GM23338 (cell line): ENCODE results near the gene ITPR2. TPM values are rescaled to one million over a fixed set of nuclear protein-coding genes. Genes with fewer than 3 reads are reported as not detected.

ENCODE experiments used
- ATAC-seq: fragments of 200-7000 bp; cut with Tn5 transposase; 3 replicates; pipeline ENCODE4 v1.9.1; 2020
- DNase-seq: peaks from one replicate; pipeline ENCODE4 v3.0.0-alpha.2; 2015; ENCODE audit warnings: low spot score
- H2AFZ ChIP-seq: fragments of 200-600 bp; sonication (generic); 2 replicates; pipeline ENCODE4 v1.8.0; 2016; ENCODE audit warnings: antibody characterized with exemption, mild to moderate bottlenecking, moderate library complexity
- H3F3A ChIP-seq: fragments of 200-600 bp; sonication (generic); replicated peaks from 2 replicates; pipeline ENCODE4 v1.8.0; 2017; ENCODE audit warnings: antibody characterized with exemption, mixed run types, low read depth
- H3K27ac ChIP-seq: fragments of 200-600 bp; sonication (generic); 2 replicates; pipeline ENCODE4 v1.6.1; 2016; ENCODE audit warnings: low read depth
- H3K27me3 ChIP-seq: fragments of 200-600 bp; sonication (generic); 2 replicates; pipeline ENCODE4 v1.8.0; 2016; ENCODE audit warnings: mild to moderate bottlenecking, mixed run types, moderate library complexity; ENCODE audit not compliant: insufficient read depth
- H3K36me3 ChIP-seq: fragments of 200-600 bp; sonication (generic); 2 replicates; pipeline ENCODE4 v1.8.0; 2016; ENCODE audit warnings: mild to moderate bottlenecking; ENCODE audit not compliant: insufficient read depth
- H3K4me1 ChIP-seq: fragments of 200-600 bp; sonication (generic); 2 replicates; pipeline ENCODE4 v1.8.0; 2016; ENCODE audit warnings: mild to moderate bottlenecking, moderate library complexity; ENCODE audit not compliant: insufficient read depth
- H3K4me2 ChIP-seq: fragments of 200-600 bp; sonication (generic); 2 replicates; pipeline ENCODE4 v1.7.1; 2017; ENCODE audit warnings: mixed run types
- H3K4me3 ChIP-seq: fragments of 200-600 bp; sonication (generic); 2 replicates; pipeline ENCODE4 v1.6.1; 2016; ENCODE audit warnings: mixed run types
- H3K79me2 ChIP-seq: fragments of 200-600 bp; sonication (generic); replicated peaks from 2 replicates; pipeline ENCODE4 v1.8.0; 2017; ENCODE audit warnings: mild to moderate bottlenecking; ENCODE audit not compliant: insufficient read depth
- H3K9me2 ChIP-seq: fragments of 200-600 bp; sonication (generic); 2 replicates; pipeline ENCODE4 v1.8.0; 2017; ENCODE audit not compliant: insufficient read depth
- H4K20me1 ChIP-seq: fragments of 200-600 bp; sonication (generic); replicated peaks from 2 replicates; pipeline ENCODE4 v1.8.0; 2017; ENCODE audit warnings: mild to moderate bottlenecking; ENCODE audit not compliant: insufficient read depth
- H3K27ac Mint-ChIP-seq: 2 replicates; pipeline ENCODE4 v1.8.0; 2020; ENCODE audit warnings: inconsistent platforms, mild to moderate bottlenecking, moderate library complexity, mixed read lengths
- H3K27me3 Mint-ChIP-seq: 3 replicates; pipeline ENCODE4 v1.8.0; 2022; ENCODE audit warnings: low read depth, mild to moderate bottlenecking, moderate library complexity, mixed read lengths, inconsistent platforms; ENCODE audit not compliant: insufficient read depth, poor library complexity
- H3K36me3 Mint-ChIP-seq: 3 replicates; pipeline ENCODE4 v1.8.0; 2021; ENCODE audit warnings: low read depth, mild to moderate bottlenecking, inconsistent platforms, moderate library complexity, mixed read lengths
- H3K4me1 Mint-ChIP-seq: 3 replicates; pipeline ENCODE4 v1.8.0; 2020; ENCODE audit warnings: mild to moderate bottlenecking, inconsistent platforms, mixed read lengths
- H3K4me3 Mint-ChIP-seq: 3 replicates; pipeline ENCODE4 v1.8.0; 2021; ENCODE audit warnings: moderate library complexity, mild to moderate bottlenecking, inconsistent platforms, mixed read lengths
- H3K9me3 Mint-ChIP-seq: 3 replicates; pipeline ENCODE4 v1.8.0; 2020; ENCODE audit warnings: moderate library complexity, mild to moderate bottlenecking, inconsistent platforms, mixed read lengths
- CREB1 ChIP-seq: fragments of 250-450 bp; sonication (Bioruptor Pico); IDR thresholded peaks from 2 replicates; pipeline ENCODE4 v1.5.0; 2020; ENCODE audit warnings: low read depth, mild to moderate bottlenecking, moderate library complexity
- EZH2 ChIP-seq: fragments of 200-600 bp; sonication (generic); IDR thresholded peaks from one replicate; pipeline ENCODE4 v1.8.0; 2017; ENCODE audit warnings: antibody characterized with exemption, mild to moderate bottlenecking, low read depth; ENCODE audit not compliant: unreplicated experiment
- EZH2phosphoT487 ChIP-seq: fragments of 200-600 bp; sonication (generic); IDR thresholded peaks from one replicate; pipeline ENCODE4 v1.8.1; 2018; ENCODE audit warnings: antibody characterized with exemption; ENCODE audit not compliant: unreplicated experiment
- JUNB ChIP-seq: IDR thresholded peaks from one replicate; pipeline ENCODE4 v1.6.1; 2016; ENCODE audit warnings: antibody characterized with exemption; ENCODE audit not compliant: unreplicated experiment
- NANOG ChIP-seq: IDR thresholded peaks from 2 replicates; pipeline ENCODE4 v1.6.1; 2016; ENCODE audit warnings: antibody characterized with exemption, borderline replicate concordance
- POLR2AphosphoS5 ChIP-seq: IDR thresholded peaks from 2 replicates; pipeline ENCODE4 v1.6.1; 2016; ENCODE audit warnings: antibody characterized with exemption, low read depth
- STAT1 ChIP-seq: IDR thresholded peaks from one replicate; pipeline ENCODE4 v1.6.1; 2016; ENCODE audit warnings: antibody characterized with exemption; ENCODE audit not compliant: unreplicated experiment
- ZNF114 ChIP-seq: fragments of 250-450 bp; sonication (Bioruptor Pico); IDR thresholded peaks from 2 replicates; pipeline ENCODE4 v1.5.0; 2020; ENCODE audit warnings: mild to moderate bottlenecking, moderate library complexity
- ZNF331 ChIP-seq: fragments of 250-450 bp; sonication (Bioruptor Pico); IDR thresholded peaks from 2 replicates; pipeline ENCODE4 v1.5.0; 2020; ENCODE audit warnings: low read depth, mild to moderate bottlenecking, moderate library complexity
- polyA plus RNA-seq: library from polyadenylated mRNA; unstranded; fragments of >200 nt; fragmentation: Nextera tagmentation; extraction: Ambion mirVana; gene quantifications from 2 replicates; pipeline ENCODE4 v1.2.1, GENCODE V29; 2016
- total RNA-seq: library from RNA; depleted of rRNA; stranded (reverse); fragments of >200 nt; shearing (Covaris generic); gene quantifications from 2 replicates; pipeline ENCODE4 v1.2.3, GENCODE V29; 2014
- TF ChIP-seq, protein P1 (sequence below), 2 experiments: fragments of 200-600 bp in 1 of 2; sonication (generic) in 1 of 2; conservative IDR thresholded peaks; 2 replicates each; pipeline versions ENCODE4 v1.5.1 to v1.6.1; 2016 to 2017; ENCODE audit warnings: antibody characterized with exemption in 2 of 2, low read depth in 2 of 2, mild to moderate bottlenecking in 2 of 2, moderate library complexity in 1 of 2
- TF ChIP-seq, protein P2 (sequence below): IDR thresholded peaks from 2 replicates; pipeline ENCODE4 v1.6.1; 2016; ENCODE audit warnings: antibody characterized with exemption
- TF ChIP-seq, protein P3 (sequence below): IDR thresholded peaks from one replicate; pipeline ENCODE4 v1.6.1; 2018; ENCODE audit warnings: antibody characterized with exemption; ENCODE audit not compliant: unreplicated experiment

ITPR2 gene
- total and polyA plus RNA-seq, 2 experiments from 2014 or later, result 44.5 to 65.2 TPM

DNA sequence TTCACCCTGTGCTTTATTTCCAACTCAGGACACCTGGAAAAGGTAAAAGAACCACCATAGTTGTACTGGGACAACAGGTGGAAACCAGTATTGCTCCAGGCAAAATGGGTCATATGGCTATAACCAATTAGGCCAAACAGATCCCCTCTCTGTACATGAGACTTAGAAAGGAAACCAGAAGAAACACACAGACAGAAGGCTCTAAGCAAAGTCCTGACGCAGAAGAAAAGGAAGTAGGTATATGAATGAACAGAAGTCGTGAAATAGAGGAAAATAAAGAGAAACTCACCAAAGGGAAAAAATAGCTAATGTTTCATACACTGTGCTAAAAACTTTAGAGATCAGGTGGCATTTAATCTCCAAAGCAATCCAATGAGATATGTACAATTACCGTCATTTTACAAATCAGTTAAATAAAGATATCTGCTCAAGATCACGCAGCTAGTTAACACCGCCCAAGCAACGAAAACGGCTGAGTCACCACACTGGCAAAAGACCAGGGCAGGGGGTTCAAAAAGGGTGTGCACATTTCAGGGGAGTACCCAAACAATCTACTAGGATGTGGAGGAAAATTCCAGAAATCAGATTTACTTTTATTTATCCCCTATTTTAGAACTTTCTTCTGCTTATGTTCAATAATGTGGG is 82.3 kb downstream of the ITPR2 start:
- no peak overlapping the region for H3K4me2 ChIP-seq
- 0 out of 2 replicates have a peak, but pooled peaks cover 6% of the 10 kb centered on the region for H3K9me2 ChIP-seq
- H3K36me3 Mint-ChIP-seq, result peaks cover 39% of the 10 kb centered on the region
- peaks cover 27% of the 10 kb centered on the region for H3K4me1 ChIP-seq
- H4K20me1 ChIP-seq, result peaks cover 7% of the 10 kb centered on the region; the same call in 1 of the 2 replicates
- no peak overlapping the region for H3K27ac Mint-ChIP-seq
- TF ChIP-seq, protein P1, sequence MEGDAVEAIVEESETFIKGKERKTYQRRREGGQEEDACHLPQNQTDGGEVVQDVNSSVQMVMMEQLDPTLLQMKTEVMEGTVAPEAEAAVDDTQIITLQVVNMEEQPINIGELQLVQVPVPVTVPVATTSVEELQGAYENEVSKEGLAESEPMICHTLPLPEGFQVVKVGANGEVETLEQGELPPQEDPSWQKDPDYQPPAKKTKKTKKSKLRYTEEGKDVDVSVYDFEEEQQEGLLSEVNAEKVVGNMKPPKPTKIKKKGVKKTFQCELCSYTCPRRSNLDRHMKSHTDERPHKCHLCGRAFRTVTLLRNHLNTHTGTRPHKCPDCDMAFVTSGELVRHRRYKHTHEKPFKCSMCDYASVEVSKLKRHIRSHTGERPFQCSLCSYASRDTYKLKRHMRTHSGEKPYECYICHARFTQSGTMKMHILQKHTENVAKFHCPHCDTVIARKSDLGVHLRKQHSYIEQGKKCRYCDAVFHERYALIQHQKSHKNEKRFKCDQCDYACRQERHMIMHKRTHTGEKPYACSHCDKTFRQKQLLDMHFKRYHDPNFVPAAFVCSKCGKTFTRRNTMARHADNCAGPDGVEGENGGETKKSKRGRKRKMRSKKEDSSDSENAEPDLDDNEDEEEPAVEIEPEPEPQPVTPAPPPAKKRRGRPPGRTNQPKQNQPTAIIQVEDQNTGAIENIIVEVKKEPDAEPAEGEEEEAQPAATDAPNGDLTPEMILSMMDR (conservative IDR thresholded peaks at IDR 0.05; ENCODE audit: low read depth in 2 of 2), result no peak
- TF ChIP-seq, protein P2, sequence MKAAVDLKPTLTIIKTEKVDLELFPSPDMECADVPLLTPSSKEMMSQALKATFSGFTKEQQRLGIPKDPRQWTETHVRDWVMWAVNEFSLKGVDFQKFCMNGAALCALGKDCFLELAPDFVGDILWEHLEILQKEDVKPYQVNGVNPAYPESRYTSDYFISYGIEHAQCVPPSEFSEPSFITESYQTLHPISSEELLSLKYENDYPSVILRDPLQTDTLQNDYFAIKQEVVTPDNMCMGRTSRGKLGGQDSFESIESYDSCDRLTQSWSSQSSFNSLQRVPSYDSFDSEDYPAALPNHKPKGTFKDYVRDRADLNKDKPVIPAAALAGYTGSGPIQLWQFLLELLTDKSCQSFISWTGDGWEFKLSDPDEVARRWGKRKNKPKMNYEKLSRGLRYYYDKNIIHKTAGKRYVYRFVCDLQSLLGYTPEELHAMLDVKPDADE, result no peak
- TF ChIP-seq CREB1 (CRISPR knock-in tag) (no peak), EZH2phosphoT487 (no peak)
- peaks cover 31% of the 10 kb centered on the region for H3K79me2 ChIP-seq
- H3K4me3 Mint-ChIP-seq, result no peak overlapping the region
- peaks cover 26% of the 10 kb centered on the region for H3K4me1 Mint-ChIP-seq
- H3K4me3 ChIP-seq, result no peak overlapping the region
- H3K9me3 Mint-ChIP-seq, result peaks cover 20% of the 10 kb centered on the region
- no peak for ATAC-seq
- no peak overlapping the region for H2AFZ ChIP-seq
- H3K27me3 ChIP-seq, result no peaks in the 10 kb centered on the region
- no peak overlapping the region for H3K27ac ChIP-seq
- H3F3A ChIP-seq, result no peaks in the 10 kb centered on the region
- H3K36me3 ChIP-seq, result peaks cover 6% of the 10 kb centered on the region; the same call in 1 of the 2 replicates
- DNase-seq, result no peak
- peaks cover 7% of the 10 kb centered on the region for H3K27me3 Mint-ChIP-seq

DNA sequence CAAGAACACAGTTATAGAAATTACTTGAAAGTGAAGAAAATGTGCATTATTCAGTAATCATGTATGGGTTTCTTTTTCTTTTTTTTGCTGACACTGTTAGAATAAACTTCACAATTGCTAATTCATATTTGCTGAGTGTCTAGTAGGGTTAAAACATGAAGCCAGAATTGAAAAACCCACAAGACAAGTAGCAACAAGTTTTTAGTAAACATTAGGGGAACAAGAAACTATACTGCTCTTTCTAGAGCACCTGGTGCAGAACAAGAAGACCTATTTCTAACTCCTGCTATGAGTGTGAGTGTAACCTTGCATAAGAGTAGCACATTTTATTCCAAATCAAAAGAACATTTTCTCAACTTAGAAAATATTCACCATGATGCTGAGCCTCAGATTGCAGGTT is 83.2 kb downstream of the ITPR2 start:
- H3K27me3 Mint-ChIP-seq, result peaks cover 7% of the 10 kb centered on the region
- H3K27ac ChIP-seq, result no peak overlapping the region
- H3K9me2 ChIP-seq, result 0 out of 2 replicates have a peak, but pooled peaks cover 6% of the 10 kb centered on the region
- no peak overlapping the region for H3K4me3 ChIP-seq
- H2AFZ ChIP-seq, result no peak overlapping the region
- no peaks in the 10 kb centered on the region for H3K36me3 ChIP-seq
- H3K27ac Mint-ChIP-seq, result no peak overlapping the region
- H3K36me3 Mint-ChIP-seq, result peaks cover 30% of the 10 kb centered on the region
- H3K27me3 ChIP-seq, result no peaks in the 10 kb centered on the region
- no peak overlapping the region for H3K4me3 Mint-ChIP-seq
- ATAC-seq (no peak), DNase-seq (no peak)
- H3K4me1 Mint-ChIP-seq, result peaks cover 26% of the 10 kb centered on the region
- peaks cover 39% of the 10 kb centered on the region for H3K79me2 ChIP-seq
- peaks cover 7% of the 10 kb centered on the region; the same call in 1 of the 2 replicates for H4K20me1 ChIP-seq
- H3K4me1 ChIP-seq, result peaks cover 28% of the 10 kb centered on the region
- H3K4me2 ChIP-seq, result no peak overlapping the region
- H3F3A ChIP-seq, result no peaks in the 10 kb centered on the region
- peaks cover 11% of the 10 kb centered on the region for H3K9me3 Mint-ChIP-seq
- TF ChIP-seq CREB1 (CRISPR knock-in tag) (no peak), EZH2phosphoT487 (no peak), POLR2AphosphoS5 (no peak), ZNF331 (CRISPR knock-in tag) (no peak), NANOG (no peak), JUNB (no peak), STAT1 (no peak), EZH2 (no peak), ZNF114 (CRISPR knock-in tag) (no peak)
- TF ChIP-seq, protein P3, sequence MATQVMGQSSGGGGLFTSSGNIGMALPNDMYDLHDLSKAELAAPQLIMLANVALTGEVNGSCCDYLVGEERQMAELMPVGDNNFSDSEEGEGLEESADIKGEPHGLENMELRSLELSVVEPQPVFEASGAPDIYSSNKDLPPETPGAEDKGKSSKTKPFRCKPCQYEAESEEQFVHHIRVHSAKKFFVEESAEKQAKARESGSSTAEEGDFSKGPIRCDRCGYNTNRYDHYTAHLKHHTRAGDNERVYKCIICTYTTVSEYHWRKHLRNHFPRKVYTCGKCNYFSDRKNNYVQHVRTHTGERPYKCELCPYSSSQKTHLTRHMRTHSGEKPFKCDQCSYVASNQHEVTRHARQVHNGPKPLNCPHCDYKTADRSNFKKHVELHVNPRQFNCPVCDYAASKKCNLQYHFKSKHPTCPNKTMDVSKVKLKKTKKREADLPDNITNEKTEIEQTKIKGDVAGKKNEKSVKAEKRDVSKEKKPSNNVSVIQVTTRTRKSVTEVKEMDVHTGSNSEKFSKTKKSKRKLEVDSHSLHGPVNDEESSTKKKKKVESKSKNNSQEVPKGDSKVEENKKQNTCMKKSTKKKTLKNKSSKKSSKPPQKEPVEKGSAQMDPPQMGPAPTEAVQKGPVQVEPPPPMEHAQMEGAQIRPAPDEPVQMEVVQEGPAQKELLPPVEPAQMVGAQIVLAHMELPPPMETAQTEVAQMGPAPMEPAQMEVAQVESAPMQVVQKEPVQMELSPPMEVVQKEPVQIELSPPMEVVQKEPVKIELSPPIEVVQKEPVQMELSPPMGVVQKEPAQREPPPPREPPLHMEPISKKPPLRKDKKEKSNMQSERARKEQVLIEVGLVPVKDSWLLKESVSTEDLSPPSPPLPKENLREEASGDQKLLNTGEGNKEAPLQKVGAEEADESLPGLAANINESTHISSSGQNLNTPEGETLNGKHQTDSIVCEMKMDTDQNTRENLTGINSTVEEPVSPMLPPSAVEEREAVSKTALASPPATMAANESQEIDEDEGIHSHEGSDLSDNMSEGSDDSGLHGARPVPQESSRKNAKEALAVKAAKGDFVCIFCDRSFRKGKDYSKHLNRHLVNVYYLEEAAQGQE, result no peak
- TF ChIP-seq, protein P1 (conservative IDR thresholded peaks at IDR 0.05; ENCODE audit: low read depth in 2 of 2), result no peak
- TF ChIP-seq, protein P2, result no peak
